ENCODE results near the gene BBS9. TPM values are rescaled to one million over a fixed set of nuclear protein-coding genes. Genes with fewer than 3 reads are reported as not detected.

Gene BBS9
- total RNA-seq, 1 donor from 2014 or later: 28.4 TPM

DNA sequence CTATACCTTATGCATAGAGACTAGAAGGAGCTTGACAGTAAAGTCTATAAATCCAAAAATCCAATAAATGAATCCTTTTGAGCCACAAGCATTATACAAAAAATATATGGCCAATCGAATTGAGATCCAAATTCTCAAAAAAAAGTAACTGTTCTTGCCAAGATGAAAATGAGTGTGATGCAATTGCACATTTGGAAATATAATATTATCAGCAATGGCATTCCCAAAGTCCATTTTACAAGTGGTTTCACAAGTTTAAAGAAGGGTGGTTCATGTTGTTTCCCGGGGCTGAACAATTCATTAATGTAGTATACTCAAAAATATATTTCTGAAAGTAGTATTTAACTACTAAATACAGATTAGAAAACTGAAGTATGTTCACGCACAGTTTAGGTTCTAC, 27.5 kb upstream of the BBS9 start:
- ATAC-seq: no peak
- H3K4me1 ChIP-seq: peaks cover 10% of the 10 kb centered on the region
- no peaks in the 10 kb centered on the region for H3K27me3 ChIP-seq (ENCODE audit: low read depth)
- DNase-seq: no peak
- TF ChIP-seq, protein P1, sequence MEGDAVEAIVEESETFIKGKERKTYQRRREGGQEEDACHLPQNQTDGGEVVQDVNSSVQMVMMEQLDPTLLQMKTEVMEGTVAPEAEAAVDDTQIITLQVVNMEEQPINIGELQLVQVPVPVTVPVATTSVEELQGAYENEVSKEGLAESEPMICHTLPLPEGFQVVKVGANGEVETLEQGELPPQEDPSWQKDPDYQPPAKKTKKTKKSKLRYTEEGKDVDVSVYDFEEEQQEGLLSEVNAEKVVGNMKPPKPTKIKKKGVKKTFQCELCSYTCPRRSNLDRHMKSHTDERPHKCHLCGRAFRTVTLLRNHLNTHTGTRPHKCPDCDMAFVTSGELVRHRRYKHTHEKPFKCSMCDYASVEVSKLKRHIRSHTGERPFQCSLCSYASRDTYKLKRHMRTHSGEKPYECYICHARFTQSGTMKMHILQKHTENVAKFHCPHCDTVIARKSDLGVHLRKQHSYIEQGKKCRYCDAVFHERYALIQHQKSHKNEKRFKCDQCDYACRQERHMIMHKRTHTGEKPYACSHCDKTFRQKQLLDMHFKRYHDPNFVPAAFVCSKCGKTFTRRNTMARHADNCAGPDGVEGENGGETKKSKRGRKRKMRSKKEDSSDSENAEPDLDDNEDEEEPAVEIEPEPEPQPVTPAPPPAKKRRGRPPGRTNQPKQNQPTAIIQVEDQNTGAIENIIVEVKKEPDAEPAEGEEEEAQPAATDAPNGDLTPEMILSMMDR (IDR thresholded peaks at IDR 0.05): no peak
- no peaks in the 10 kb centered on the region for H3K9me3 ChIP-seq
- H3K4me3 ChIP-seq: no peak overlapping the region
- peaks cover 71% of the 10 kb centered on the region for H3K36me3 ChIP-seq
- intact Hi-C loops (cut with DNase I): no loop called here
- H3K27ac ChIP-seq: no peak overlapping the region

DNA sequence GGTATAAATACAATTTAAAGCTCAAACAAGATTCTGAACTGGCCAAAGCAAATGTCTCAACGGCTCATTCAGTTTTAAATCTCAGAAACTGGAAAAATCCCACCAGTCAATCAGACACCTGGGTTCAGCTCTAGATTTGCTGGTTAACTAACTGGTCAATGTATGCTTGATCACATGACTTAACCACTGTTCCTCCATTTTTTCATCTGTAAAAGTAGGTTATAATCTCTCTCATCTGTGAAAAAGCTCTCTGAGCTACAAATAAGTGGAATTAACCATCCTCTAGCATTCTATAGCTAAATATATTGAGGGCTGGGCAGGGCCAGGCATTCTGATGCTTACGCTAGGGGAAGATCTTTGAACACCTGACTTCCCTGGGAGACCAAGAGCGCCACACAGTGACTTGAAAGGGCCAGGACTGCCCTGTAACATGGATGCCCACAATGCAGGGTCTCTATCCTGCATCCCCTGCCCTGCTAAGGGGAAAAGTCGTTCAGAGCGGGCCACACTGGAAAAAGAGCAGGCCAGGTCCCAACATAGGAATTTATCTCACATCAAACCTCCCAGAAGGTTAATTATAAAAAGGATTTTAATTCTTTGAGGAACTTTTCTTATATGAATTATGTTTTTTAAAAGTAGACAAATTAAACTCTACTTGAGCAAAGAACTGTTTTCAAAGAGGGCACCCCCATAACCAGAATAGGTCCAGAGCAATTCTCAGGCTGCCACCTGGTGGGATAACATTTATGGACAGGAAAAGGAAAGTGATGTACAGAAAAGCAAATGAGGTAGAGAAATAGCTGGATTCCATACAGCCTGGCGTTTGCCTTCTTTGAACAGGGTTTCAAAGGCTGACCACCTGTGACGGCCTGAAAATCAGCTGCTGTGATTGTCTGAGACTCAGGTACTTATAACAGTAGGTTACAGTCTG, 22.0 kb upstream of the BBS9 start:
- H3K4me1 ChIP-seq: peaks cover 31% of the 10 kb centered on the region
- no peak overlapping the region for H3K27ac ChIP-seq
- H3K9me3 ChIP-seq: no peaks in the 10 kb centered on the region
- H3K36me3 ChIP-seq: peaks cover 16% of the 10 kb centered on the region
- DNase-seq (no peak), ATAC-seq (peak; percentile 19 to 47)
- peak overlapping the region; percentile 97 for H3K4me3 ChIP-seq
- TF ChIP-seq, protein P1 (IDR thresholded peaks at IDR 0.05): peak; percentile 52
- no peaks in the 10 kb centered on the region for H3K27me3 ChIP-seq (ENCODE audit: low read depth)
- intact Hi-C loops (cut with DNase I): no loop called here

DNA sequence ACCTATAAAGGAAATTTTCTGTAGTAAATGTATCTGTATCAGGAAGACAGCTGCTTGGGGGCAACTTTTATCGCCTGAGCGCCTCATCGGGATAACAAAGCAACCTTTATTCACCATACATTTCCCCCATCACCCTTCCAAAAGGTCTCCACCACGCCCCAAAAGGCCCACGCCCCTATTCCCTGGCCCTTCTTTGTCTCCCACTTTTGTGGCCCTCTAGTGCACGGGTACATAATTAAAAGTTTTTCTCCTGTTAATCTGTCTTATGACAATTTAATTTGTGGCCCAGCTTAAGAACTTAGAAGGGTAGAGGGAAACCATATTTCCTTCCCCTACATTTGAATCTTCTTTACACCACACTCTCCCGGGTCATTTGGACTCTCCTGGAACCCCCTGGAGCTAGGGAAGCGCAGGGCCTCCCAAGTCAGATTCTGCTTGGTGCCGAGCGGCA, 20.8 kb upstream of the BBS9 start:
- ATAC-seq (peak; percentile 25 to 59), DNase-seq (no peak)
- Histone ChIP-seq H3K36me3 (peaks cover 4% of the 10 kb centered on the region), H3K27me3 (ENCODE audit: low read depth) (no peaks in the 10 kb centered on the region), H3K27ac (peak overlapping the region; percentile 85), H3K4me1 (peaks cover 31% of the 10 kb centered on the region), H3K4me3 (peak overlapping the region; percentile 97), H3K9me3 (no peaks in the 10 kb centered on the region)
- TF ChIP-seq, protein P1 (IDR thresholded peaks at IDR 0.05): no peak
- intact Hi-C loops (cut with DNase I): no loop called here

DNA sequence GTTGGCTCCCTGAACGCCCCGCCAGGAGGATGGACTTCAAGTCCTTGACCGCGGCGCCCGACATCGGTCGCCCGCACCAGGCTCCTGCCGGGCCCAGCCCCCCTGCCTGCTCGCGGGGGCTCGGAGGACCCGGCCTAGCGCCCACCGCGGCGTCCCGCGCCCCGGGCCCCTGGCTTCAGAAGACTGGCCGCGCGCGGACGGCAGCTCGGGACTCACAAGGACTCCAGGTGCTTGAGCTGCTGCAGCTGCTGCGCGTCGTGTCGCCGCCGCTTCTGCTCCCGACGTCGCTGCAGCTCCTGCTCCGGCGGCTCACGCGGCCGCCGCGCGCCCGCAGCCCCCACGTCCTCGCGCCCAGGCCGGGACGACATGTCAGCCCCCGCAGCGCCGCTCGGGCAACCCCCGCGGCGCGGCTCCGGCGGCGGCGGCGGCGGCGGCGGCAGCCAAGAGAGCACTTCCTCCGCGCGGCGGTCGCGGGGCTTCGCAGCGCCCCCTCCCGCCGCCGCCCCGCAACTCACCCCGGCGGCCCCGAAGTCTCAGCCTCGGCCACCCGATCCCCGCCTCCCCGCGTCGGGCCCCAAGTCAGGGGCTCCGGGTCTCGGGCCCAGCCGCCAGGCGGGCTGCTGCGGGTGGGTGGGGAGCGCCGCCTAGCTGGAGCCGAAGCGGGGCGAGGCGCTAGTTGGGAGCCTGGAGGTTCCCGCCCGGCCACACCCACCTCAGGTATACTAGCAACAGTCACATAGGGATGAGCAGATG, 20.2 kb upstream of the BBS9 start, which contains the start of gene RP9:
TSS of gene RP9 (minus strand) at position 400 of the 753 bp plus-strand sequence. CDS start at position 368, 32 bp downstream.
- DNase-seq: peak; percentile 78
- H3K4me1 ChIP-seq: peaks cover 31% of the 10 kb centered on the region
- no peaks in the 10 kb centered on the region for H3K27me3 ChIP-seq (ENCODE audit: low read depth)
- TF ChIP-seq, protein P1 (IDR thresholded peaks at IDR 0.05): peak; percentile 53
- peak within 1 kb of the TSS; percentile 97 for H3K4me3 ChIP-seq
- peak; percentile 95 for ATAC-seq
- intact Hi-C loops (cut with DNase I): no loop called here
- no peaks in the 10 kb centered on the region for H3K9me3 ChIP-seq
- H3K36me3 ChIP-seq: no peaks in the 10 kb centered on the region
- H3K27ac ChIP-seq: peak within 1 kb of the TSS; percentile 85

DNA sequence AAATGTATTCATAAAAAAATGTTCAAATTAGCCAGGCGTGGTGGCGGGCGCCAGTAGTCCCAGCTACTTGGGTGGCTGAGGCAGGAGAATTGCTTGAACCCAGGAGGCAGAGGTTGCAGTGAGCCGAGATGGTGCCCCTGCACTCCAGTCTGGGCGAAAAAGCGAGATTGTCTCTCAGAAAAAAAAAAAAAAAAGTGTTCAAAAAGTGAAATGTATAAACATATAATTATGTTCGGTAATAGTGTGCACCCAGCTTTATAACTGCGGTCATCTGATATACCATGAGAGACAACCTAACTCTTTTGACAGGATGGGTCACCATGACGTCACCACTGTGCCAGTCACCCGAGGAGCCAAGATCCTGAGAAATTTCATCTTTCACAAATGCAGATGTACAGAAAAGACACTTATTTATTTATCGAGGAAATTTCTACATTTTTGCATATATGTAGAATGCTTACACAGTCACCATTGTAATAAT, 19.6 kb upstream of the BBS9 start:
- H3K9me3 ChIP-seq: no peaks in the 10 kb centered on the region
- H3K4me1 ChIP-seq: peaks cover 31% of the 10 kb centered on the region
- H3K27me3 ChIP-seq (ENCODE audit: low read depth): no peaks in the 10 kb centered on the region
- DNase-seq (no peak), ATAC-seq (peak in 1 of 2 donors; percentile 14)
- H3K27ac ChIP-seq: peak overlapping the region; percentile 58
- TF ChIP-seq, protein P1 (IDR thresholded peaks at IDR 0.05): no peak
- H3K36me3 ChIP-seq: no peaks in the 10 kb centered on the region
- H3K4me3 ChIP-seq: peak overlapping the region; percentile 97
- intact Hi-C loops (cut with DNase I): no loop called here
